Lower lobe of right lung (tissue), 2 donors: ENCODE measurements around the gene HSPA12A. TPM values are rescaled to one million over a fixed set of nuclear protein-coding genes. Genes with fewer than 3 reads are reported as not detected.

Source experiments
- ATAC-seq, 2 donors: fragments of 200-7000 bp; cut with Tn5 transposase; one replicate each; pipeline ENCODE4 v1.9.1; 2020 to 2022; ENCODE audit warnings: mild to moderate bottlenecking in 2 of 2, moderate library complexity in 2 of 2
- DNase-seq: peaks from one replicate; pipeline ENCODE4 v3.0.0-alpha.2; 2020
- H3K27ac ChIP-seq: fragments of 200-600 bp; one replicate; pipeline ENCODE4 v1.8.0; 2022
- H3K27me3 ChIP-seq: fragments of 200-600 bp; one replicate; pipeline ENCODE4 v1.8.0; 2022; ENCODE audit warnings: low read depth
- H3K36me3 ChIP-seq: fragments of 200-600 bp; one replicate; pipeline ENCODE4 v1.8.0; 2022; ENCODE audit warnings: mild to moderate bottlenecking
- H3K4me1 ChIP-seq: fragments of 200-600 bp; one replicate; pipeline ENCODE4 v1.8.0; 2022
- H3K4me3 ChIP-seq: fragments of 200-600 bp; one replicate; pipeline ENCODE4 v1.8.0; 2022; ENCODE audit warnings: mild to moderate bottlenecking
- H3K9me3 ChIP-seq: fragments of 200-600 bp; one replicate; pipeline ENCODE4 v1.8.0; 2022
- intact Hi-C: fragments of 100-400 bp; cut with DNase I; formaldehyde crosslinking; loops from one replicate; pipeline ENCODE4 v1.11.0; 2022
- total RNA-seq: library from RNA; stranded (reverse); fragmentation: NEBNext Ultra II Directional; extraction: Animal tissue kit (Norgen Biotek cat#: 25700); gene quantifications from one replicate; pipeline ENCODE4 v1.2.1, GENCODE V29; 2021
- TF ChIP-seq, protein P1 (sequence below): fragments of 200-600 bp; IDR thresholded peaks from one replicate; pipeline ENCODE4 v1.8.0; 2022; ENCODE audit warnings: antibody characterized with exemption, mild to moderate bottlenecking
- donor health status: DM: no; HTN: yes; CAD: no; lungs with severe emphysema.

HSPA12A gene
- total RNA-seq, 1 donor from 2014 or later = 8.8 TPM

DNA sequence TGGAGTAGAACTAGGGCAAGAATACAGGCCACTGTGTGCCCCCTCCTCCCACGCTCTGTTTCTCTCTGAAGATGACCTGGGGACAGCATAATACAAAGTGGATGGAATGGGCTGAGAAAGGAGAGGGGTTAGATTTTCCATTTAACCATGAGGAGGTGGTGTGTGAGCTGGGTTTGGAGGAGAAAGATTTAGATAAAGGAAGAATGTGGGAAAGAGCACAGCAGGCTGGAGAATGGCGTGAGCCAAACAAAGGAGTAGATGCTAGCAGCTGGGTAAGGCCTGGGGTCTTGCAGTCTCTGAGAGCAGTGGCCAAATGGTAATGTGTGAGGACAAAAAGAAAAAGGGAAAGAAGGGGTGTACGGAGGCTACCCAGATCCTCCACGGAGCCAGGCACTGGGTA lies 113.0 kb downstream of the HSPA12A start:
- no peaks in the 10 kb centered on the region for H3K4me1 ChIP-seq
- H3K27me3 ChIP-seq = peaks cover 22% of the 10 kb centered on the region
- TF ChIP-seq, protein P1, sequence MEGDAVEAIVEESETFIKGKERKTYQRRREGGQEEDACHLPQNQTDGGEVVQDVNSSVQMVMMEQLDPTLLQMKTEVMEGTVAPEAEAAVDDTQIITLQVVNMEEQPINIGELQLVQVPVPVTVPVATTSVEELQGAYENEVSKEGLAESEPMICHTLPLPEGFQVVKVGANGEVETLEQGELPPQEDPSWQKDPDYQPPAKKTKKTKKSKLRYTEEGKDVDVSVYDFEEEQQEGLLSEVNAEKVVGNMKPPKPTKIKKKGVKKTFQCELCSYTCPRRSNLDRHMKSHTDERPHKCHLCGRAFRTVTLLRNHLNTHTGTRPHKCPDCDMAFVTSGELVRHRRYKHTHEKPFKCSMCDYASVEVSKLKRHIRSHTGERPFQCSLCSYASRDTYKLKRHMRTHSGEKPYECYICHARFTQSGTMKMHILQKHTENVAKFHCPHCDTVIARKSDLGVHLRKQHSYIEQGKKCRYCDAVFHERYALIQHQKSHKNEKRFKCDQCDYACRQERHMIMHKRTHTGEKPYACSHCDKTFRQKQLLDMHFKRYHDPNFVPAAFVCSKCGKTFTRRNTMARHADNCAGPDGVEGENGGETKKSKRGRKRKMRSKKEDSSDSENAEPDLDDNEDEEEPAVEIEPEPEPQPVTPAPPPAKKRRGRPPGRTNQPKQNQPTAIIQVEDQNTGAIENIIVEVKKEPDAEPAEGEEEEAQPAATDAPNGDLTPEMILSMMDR = no peak
- intact Hi-C loops = no loop called here
- no peak for DNase-seq
- no peak overlapping the region for H3K4me3 ChIP-seq
- H3K36me3 ChIP-seq = no peaks in the 10 kb centered on the region
- no peak for ATAC-seq
- no peak overlapping the region for H3K27ac ChIP-seq
- no peaks in the 10 kb centered on the region for H3K9me3 ChIP-seq

DNA sequence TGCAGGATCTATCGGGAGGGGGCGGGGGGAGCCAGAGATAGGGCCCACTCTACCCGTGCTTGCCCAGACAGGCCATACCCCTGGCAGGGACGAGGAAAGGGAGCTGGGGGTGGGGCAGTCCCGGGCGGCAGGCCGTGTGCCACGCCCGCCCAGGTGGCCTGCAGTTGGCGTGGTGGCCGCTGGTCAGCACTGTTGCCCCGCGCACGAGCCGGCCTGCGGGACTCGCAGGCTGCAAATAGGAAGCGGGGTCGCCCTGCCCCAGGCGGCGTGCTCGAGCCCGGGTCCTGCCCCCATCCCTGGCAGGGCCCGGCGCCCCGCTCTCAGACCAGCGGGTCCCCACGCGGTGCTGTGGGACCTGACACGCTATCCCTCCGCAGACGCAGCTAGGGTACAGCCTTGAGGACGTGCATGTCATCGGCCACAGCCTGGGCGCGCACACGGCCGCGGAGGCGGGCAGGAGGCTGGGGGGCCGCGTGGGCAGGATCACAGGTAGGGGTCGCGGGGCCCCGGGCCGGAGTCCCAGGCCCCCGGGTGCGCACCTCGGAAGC lies 114.9 kb downstream of the HSPA12A start:
- no peak for DNase-seq
- H3K4me3 ChIP-seq = peak overlapping the region; percentile 14
- H3K9me3 ChIP-seq = no peaks in the 10 kb centered on the region
- H3K27me3 ChIP-seq = peaks cover 22% of the 10 kb centered on the region
- H3K4me1 ChIP-seq = no peaks in the 10 kb centered on the region
- TF ChIP-seq, protein P1 = peak; percentile 43
- no peak overlapping the region for H3K27ac ChIP-seq
- no peaks in the 10 kb centered on the region for H3K36me3 ChIP-seq
- peak; percentile 64 to 79 for ATAC-seq
- intact Hi-C loops = no loop called here

DNA sequence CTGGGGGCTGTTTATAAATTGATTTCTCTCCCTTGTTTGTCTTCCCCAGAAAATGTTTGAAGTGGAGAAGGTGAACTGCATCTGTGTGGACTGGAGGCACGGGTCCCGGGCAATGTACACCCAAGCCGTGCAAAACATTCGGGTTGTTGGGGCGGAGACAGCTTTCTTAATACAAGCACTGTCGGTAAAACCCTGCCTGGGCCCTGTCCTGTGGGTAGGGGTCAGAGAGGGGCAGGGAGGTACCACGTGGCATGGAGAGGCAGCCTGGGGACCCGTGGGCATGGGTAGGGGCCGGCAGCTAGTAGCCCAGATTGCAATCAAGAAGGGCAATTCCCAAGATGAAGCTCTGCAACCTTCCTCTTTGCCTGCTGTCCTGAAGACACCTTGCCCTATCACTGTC lies 115.6 kb downstream of the HSPA12A start:
- H3K27me3 ChIP-seq = peaks cover 22% of the 10 kb centered on the region
- ATAC-seq (no peak), DNase-seq (no peak)
- H3K9me3 ChIP-seq = no peaks in the 10 kb centered on the region
- no peaks in the 10 kb centered on the region for H3K4me1 ChIP-seq
- no peak overlapping the region for H3K4me3 ChIP-seq
- TF ChIP-seq, protein P1 = no peak
- H3K27ac ChIP-seq = no peak overlapping the region
- H3K36me3 ChIP-seq = no peaks in the 10 kb centered on the region
- intact Hi-C loops = no loop called here

DNA sequence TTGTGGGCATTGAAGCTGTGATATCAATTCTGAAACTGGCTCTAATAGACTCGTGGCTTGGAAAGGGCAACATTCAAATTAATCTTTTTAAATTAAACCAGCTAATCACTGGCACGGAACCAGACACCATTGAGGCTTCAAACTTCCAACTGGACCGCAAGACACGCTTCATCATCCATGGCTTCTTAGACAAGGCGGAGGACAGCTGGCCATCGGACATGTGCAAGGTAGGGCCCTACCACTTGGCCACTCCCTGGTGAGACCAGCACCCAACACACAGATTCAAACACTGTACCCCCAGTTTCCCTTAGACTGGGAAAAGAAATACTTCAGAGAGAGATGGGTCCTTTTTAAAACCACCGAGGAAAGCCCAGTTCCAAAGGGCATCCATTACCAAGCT lies 116.5 kb downstream of the HSPA12A start:
- Histone ChIP-seq H3K36me3 (no peaks in the 10 kb centered on the region), H3K4me3 (no peak overlapping the region), H3K4me1 (no peaks in the 10 kb centered on the region), H3K27me3 (peaks cover 22% of the 10 kb centered on the region), H3K9me3 (no peaks in the 10 kb centered on the region), H3K27ac (no peak overlapping the region)
- ATAC-seq (no peak), DNase-seq (no peak)
- TF ChIP-seq, protein P1 = no peak
- intact Hi-C loops = no loop called here

DNA sequence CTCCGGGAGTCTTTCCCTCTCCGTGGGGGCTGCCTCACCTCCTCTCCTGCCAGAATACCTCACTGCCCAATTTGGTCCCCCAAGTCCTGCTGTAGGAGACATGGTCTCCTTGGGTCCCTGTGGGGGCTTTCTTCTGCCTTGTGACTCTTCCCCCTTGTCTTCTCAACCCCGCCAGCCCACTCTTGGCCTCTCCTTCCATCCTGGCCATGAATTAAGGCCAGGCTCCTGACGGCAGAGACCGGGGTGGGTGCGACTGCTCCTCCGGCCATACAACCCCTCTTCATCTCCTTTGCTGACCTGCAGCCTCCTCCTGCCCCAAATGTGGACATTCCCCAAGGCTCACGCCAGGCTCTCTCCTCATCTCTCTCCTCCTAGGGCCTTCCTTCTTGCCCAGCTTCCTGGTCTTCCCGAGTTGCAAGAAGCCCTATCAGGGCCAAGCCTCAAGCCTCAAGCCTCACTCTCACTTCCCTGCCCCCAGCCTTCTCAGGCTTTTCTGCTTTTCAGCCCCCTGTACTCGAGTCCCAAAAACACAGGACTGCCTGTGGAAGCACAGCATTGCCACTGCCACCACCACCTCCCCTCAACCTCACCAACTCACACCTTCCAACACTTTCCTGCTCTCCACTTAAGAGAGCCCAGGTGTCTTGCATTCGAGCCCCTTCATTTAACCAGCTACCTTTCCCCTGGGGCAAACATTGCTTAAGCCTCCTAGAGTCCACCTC lies 120.3 kb downstream of the HSPA12A start:
- TF ChIP-seq, protein P1 = no peak
- DNase-seq (no peak), ATAC-seq (no peak)
- intact Hi-C loops = no loop called here
- H3K27me3 ChIP-seq = peaks cover 12% of the 10 kb centered on the region
- no peaks in the 10 kb centered on the region for H3K36me3 ChIP-seq
- H3K4me1 ChIP-seq = no peaks in the 10 kb centered on the region
- H3K27ac ChIP-seq = no peak overlapping the region
- H3K4me3 ChIP-seq = no peak overlapping the region
- no peaks in the 10 kb centered on the region for H3K9me3 ChIP-seq
